ENCODE data around the gene ARID5A.

DNA sequence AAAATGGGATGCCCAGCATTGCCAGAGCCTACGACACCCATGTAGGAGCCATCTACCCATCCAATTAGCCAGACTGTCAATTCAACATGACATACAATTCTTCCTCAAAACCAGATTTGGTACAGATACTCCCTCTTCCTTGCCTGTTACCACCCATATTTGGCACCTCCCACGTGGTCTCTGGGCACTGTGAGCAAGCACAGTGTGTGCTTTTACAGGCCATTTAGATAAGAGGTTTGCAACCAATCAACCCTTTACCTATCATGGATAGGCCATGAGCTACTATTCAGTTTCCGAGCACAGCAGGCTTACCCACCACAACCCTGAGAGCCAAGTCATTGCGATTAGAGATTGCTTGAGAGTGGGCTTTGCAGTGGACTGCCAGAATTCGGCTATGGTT lies 40.9 kb downstream of the ARID5A start:
- TF ChIP-seq POLR2AphosphoS5 (IDR thresholded peaks at IDR 0.05) (no peak), CTCF (IDR thresholded peaks at IDR 0.05) (no peak), POLR2A (IDR thresholded peaks at IDR 0.05) (no peak)
